Peyer's patch (tissue), 4 donors: Measurements from ENCODE around the gene ENPP1.

Source experiments
- CTCF ChIP-seq, 6 experiments: fragments of 450-650 bp in 4 of 6; fragments of 200-600 bp in 2 of 6; sonication (generic) in 1 of 6; IDR thresholded peaks; one replicate each; pipeline ENCODE4 v1.5.1; 2017 to 2019; ENCODE audit warnings: antibody characterized with exemption in 6 of 6, mild to moderate bottlenecking in 3 of 6, moderate library complexity in 1 of 6
- POLR2A ChIP-seq, 2 donors: fragments of 450-650 bp; IDR thresholded peaks; one replicate each; pipeline ENCODE4 v1.5.1; 2017; ENCODE audit warnings: antibody characterized with exemption in 2 of 2, mild to moderate bottlenecking in 2 of 2, moderate library complexity in 2 of 2

GRCh38 chr6:131897621-131898020 lies 89.8 kb downstream of the ENPP1 start:
- no peak for TF ChIP-seq CTCF (IDR thresholded peaks at IDR 0.05)
- TF ChIP-seq POLR2A (IDR thresholded peaks at IDR 0.05) = no peak
